Renal cortex interstitium (tissue), 3 donors: Measurements from ENCODE around the gene RNF10. TPM values are rescaled to one million over a fixed set of nuclear protein-coding genes. Genes with fewer than 3 reads are reported as not detected.

Experiments
- polyA plus RNA-seq, 3 donors: library from polyadenylated mRNA; unstranded; fragments of 120-200 nt; gene quantifications; one replicate each; pipeline ENCODE4 v1.2.1, GENCODE V29; 2013; ENCODE audit not compliant: insufficient read length in 3 of 3

RNF10 gene
- polyA plus RNA-seq, 3 donors, result 191 to 262 (median 196) TPM

Other genes starting within 250 kb of the RNF10 start
- not detected for gene RNU4-2, start 242.5 kb upstream of the RNF10 start, polyA plus RNA-seq
- not detected for gene RNU4-1, start 241.1 kb upstream of the RNF10 start, polyA plus RNA-seq
- gene SIRT4, start 232.0 kb upstream of the RNF10 start, polyA plus RNA-seq, result 1 to 10 TPM; 3.1 to 4.5 (median 3.6) TPM
- under 1 TPM; 0.50 to 0.91 (median 0.86) TPM for gene PLA2G1B, start 206.6 kb upstream of the RNF10 start, polyA plus RNA-seq
- 10 to 100 TPM; 20.9 to 27.3 (median 24.3) TPM for gene MSI1, start 165.2 kb upstream of the RNF10 start, polyA plus RNA-seq
- gene COX6A1, start 96.2 kb upstream of the RNF10 start, polyA plus RNA-seq, result 100 to 1,000 TPM; 293 to 337 (median 296) TPM
- gene TRIAP1, start 88.0 kb upstream of the RNF10 start, polyA plus RNA-seq, result 10 to 100 TPM; 35.0 to 47.6 (median 42.7) TPM
- 10 to 100 TPM; 31.2 to 41.9 (median 38.5) TPM for gene GATC, start 87.9 kb upstream of the RNF10 start, polyA plus RNA-seq
- 100 to 1,000 TPM; 226 to 241 (median 238) TPM for gene SRSF9, start 64.6 kb upstream of the RNF10 start, polyA plus RNA-seq
- 100 to 1,000 TPM; 405 to 558 (median 530) TPM for gene DYNLL1, start 38.2 kb upstream of the RNF10 start, polyA plus RNA-seq
- 10 to 100 TPM; 62.1 to 63.6 (median 62.6) TPM for gene COQ5, start 5.2 kb upstream of the RNF10 start, polyA plus RNA-seq
- gene POP5, start 47.0 kb downstream of the RNF10 start, polyA plus RNA-seq, result 10 to 100 TPM; 48.0 to 58.1 (median 55.8) TPM
- 1 to 10 TPM; 4.6 to 5.6 (median 4.7) TPM for gene CABP1, start 106.3 kb downstream of the RNF10 start, polyA plus RNA-seq
- 100 to 1,000 TPM; 172 to 190 (median 187) TPM for gene MLEC, start 152.8 kb downstream of the RNF10 start, polyA plus RNA-seq
- 10 to 100 TPM; 65.3 to 81.1 (median 77.9) TPM for gene UNC119B, start 176.1 kb downstream of the RNF10 start, polyA plus RNA-seq
- 10 to 100 TPM; 15.3 to 24.4 (median 23.0) TPM for gene ACADS, start 191.5 kb downstream of the RNF10 start, polyA plus RNA-seq